ENCODE measurements around the gene VASP.

The VASP gene

DNA sequence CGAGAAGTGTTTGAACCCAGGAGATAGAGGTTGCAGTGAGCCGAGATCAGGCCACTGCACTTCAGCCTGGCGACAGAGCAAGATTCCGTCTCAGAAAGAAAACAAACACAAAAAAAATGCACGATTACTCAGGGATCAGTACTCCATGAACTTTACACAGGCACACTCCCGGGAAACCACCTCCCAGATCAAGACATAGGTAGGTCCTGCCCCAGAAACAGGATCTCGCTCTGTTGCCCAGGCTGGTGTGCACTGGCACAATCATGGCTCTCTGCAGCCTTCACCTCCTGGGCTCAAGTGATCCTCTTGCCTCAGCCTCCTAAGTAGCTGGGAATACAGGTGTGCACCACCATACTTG, 11.2 kb downstream of the VASP start:
- Histone ChIP-seq H3K4me2 (peak overlapping the region in 2 of 11 experiments; percentile 3 to 7; a peak in 2 of 22 replicates), H3K27me3 (no peaks in the 10 kb centered on the region), H3K4me3 (no peak overlapping the region), H3K4me1 (peaks cover 39 to 97% (median 63%) of the 10 kb centered on the region in 10 experiments), H4K20me1 (peaks cover 17 to 82% (median 55%) of the 10 kb centered on the region in 11 experiments; a peak in 18 of 22 replicates), H3K27ac (no peak overlapping the region), H3K36me3 (peaks cover 37 to 92% (median 74%) of the 10 kb centered on the region in 11 experiments), H3K9me3 (replicated peaks in 1 of 11) (no peaks in the 10 kb centered on the region), H3K9ac (no peak overlapping the region)
- TF ChIP-seq Cebpa-rat (IDR thresholded peaks at IDR 0.05), result no peak

DNA sequence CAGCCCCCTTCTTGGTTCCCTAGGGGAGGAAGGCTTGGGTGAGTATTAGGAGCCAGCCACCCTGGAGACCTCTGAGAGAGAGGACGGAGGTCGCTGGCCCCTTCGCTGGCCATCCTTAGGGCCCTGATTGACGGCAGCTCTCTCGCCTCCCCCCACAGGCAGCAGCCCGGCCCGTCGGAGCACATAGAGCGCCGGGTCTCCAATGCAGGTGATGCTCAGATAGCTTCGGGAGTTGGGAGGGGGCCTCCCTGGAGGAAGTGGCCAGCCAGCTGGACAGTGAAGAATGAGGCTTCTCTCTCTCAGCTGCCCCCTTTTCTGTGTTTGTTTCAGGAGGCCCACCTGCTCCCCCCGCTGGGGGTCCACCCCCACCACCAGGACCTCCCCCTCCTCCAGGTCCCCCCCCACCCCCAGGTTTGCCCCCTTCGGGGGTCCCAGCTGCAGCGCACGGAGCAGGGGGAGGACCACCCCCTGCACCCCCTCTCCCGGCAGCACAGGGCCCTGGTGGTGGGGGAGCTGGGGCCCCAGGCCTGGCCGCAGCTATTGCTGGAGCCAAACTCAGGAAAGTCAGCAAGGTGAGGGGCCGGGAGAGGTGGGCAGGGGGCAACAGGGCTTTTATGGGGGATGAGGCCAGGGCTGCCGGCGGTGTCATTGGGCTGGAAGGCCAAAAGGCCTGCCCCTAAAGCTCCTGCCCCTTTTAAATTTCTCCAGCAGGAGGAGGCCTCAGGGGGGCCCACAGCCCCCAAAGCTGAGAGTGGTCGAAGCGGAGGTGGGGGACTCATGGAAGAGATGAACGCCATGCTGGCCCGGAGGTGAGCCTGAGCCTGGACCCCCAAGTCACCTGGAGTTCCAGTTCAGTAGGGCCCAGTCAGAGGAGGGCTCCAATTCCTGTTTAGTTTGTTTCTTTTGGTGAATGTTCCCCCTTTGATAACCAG, 15.0 kb downstream of the VASP start:
- H4K20me1 ChIP-seq, result peaks cover 0 to 99% (median 58%) of the 10 kb centered on the region in 11 experiments; a peak in 18 of 22 replicates
- peak overlapping the region in 6 of 11 experiments; percentile 38 to 61 (median 53); a peak in 11 of 22 replicates for H3K9ac ChIP-seq
- H3K27ac ChIP-seq, result peak overlapping the region in 7 of 11 experiments; percentile 27 to 68 (median 49); a peak in 12 of 22 replicates
- H3K4me2 ChIP-seq, result peak overlapping the region in 7 of 11 experiments; percentile 1 to 80 (median 56); a peak in 11 of 22 replicates
- no peaks in the 10 kb centered on the region for H3K27me3 ChIP-seq
- TF ChIP-seq Cebpa-rat (IDR thresholded peaks at IDR 0.05), result no peak
- H3K36me3 ChIP-seq, result peaks cover 66 to 98% (median 92%) of the 10 kb centered on the region in 11 experiments
- peaks cover 14 to 94% (median 48%) of the 10 kb centered on the region in 10 experiments for H3K4me1 ChIP-seq
- H3K9me3 ChIP-seq (replicated peaks in 1 of 11), result no peaks in the 10 kb centered on the region
- peak overlapping the region in 1 of 10 experiments; percentile 24; a peak in 1 of 20 replicates for H3K4me3 ChIP-seq

DNA sequence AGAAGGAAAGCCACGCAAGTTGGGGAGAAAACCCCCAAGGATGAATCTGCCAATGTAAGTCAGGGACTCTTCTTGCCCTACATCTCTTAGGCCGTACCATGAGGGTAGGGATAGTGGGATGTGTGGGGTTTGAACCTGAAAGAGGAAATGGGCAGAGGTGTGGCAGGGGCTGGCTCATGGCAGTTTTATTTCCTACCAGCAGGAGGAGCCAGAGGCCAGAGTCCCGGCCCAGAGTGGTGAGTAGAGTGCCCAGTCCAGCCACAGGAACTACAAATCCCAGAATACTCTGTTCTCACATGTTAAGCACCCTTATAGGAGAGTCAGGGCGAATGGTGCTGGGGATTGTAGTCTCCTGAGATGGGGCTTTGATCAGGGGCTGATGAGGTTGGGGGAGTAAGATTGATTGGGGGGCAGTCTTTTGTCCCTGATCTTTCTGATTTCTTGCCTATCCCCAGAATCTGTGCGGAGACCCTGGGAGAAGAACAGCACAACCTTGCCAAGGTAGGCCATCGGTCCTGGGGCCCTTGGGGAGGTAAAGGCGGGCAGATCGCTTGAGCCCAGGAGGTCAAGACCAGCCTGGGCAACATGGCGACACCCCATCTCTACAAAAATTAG, 16.5 kb downstream of the VASP start:
- no peak for TF ChIP-seq Cebpa-rat (IDR thresholded peaks at IDR 0.05)
- H3K9me3 ChIP-seq (replicated peaks in 1 of 11), result peaks cover 0 to 8% (median 0%) of the 10 kb centered on the region in 11 experiments; a peak in 2 of 22 replicates
- H3K36me3 ChIP-seq, result peaks cover 54 to 99% (median 92%) of the 10 kb centered on the region in 11 experiments
- peaks cover 12 to 82% (median 45%) of the 10 kb centered on the region in 10 experiments for H3K4me1 ChIP-seq
- H3K9ac ChIP-seq, result peak overlapping the region in 4 of 11 experiments; percentile 38 to 55 (median 48); a peak in 2 of 22 replicates
- peak overlapping the region in 7 of 11 experiments; percentile 24 to 80 (median 54); a peak in 13 of 22 replicates for H3K4me2 ChIP-seq
- no peaks in the 10 kb centered on the region for H3K27me3 ChIP-seq
- H3K4me3 ChIP-seq, result no peak overlapping the region
- H4K20me1 ChIP-seq, result peaks cover 0 to 100% (median 67%) of the 10 kb centered on the region in 11 experiments; a peak in 19 of 22 replicates
- H3K27ac ChIP-seq, result peak overlapping the region in 4 of 11 experiments; percentile 31 to 55 (median 50); a peak in 8 of 22 replicates

DNA sequence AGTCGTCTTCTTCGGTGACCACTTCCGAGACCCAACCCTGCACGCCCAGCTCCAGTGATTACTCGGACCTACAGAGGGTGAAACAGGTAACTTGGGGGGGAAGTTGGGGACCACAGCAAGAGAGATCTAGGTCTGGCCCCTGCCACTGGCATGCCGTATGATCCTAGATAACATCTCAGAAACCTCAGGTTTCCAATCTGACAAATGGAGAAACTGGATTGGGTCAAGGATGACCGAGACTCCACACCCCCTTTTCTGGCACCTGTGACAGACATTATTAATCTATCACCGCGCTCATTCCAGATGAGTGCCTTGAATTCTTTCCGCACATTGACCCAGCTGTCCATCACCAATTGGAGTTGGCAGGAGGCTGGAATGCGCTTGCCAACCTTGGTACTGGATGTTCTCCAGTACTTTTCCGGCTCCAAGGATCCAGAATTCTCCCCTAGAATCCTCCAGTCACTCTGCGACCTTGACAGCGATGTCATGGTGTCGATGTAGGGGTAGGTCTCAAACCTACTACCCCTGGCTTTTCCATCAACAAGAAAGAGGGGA, 17.4 kb downstream of the VASP start:
- H3K27ac ChIP-seq, result no peak overlapping the region
- H4K20me1 ChIP-seq, result peaks cover 0 to 100% (median 62%) of the 10 kb centered on the region in 11 experiments; a peak in 19 of 22 replicates
- H3K9me3 ChIP-seq (replicated peaks in 1 of 11), result peaks cover 0 to 17% (median 0%) of the 10 kb centered on the region in 11 experiments; a peak in 3 of 22 replicates
- peak overlapping the region in 3 of 11 experiments; percentile 16 to 38 (median 33); a peak in 3 of 22 replicates for H3K4me2 ChIP-seq
- H3K4me3 ChIP-seq, result no peak overlapping the region
- H3K4me1 ChIP-seq, result peaks cover 12 to 73% (median 46%) of the 10 kb centered on the region in 10 experiments
- no peak overlapping the region for H3K9ac ChIP-seq
- H3K27me3 ChIP-seq, result no peaks in the 10 kb centered on the region; a peak in 1 of 22 replicates
- peaks cover 47 to 99% (median 91%) of the 10 kb centered on the region in 11 experiments for H3K36me3 ChIP-seq
- no peak for TF ChIP-seq Cebpa-rat (IDR thresholded peaks at IDR 0.05)

DNA sequence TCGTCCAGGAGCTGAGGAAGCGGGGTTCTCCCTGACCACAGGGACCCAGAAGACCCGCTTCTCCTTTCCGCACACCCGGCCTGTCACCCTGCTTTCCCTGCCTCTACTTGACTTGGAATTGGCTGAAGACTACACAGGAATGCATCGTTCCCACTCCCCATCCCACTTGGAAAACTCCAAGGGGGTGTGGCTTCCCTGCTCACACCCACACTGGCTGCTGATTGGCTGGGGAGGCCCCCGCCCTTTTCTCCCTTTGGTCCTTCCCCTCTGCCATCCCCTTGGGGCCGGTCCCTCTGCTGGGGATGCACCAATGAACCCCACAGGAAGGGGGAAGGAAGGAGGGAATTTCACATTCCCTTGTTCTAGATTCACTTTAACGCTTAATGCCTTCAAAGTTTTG, 18.9 kb downstream of the VASP start:
- Histone ChIP-seq H3K9ac (no peak overlapping the region), H3K4me2 (peak overlapping the region; percentile 8 to 66 (median 32); a peak in 18 of 22 replicates), H4K20me1 (peaks cover 0 to 96% (median 51%) of the 10 kb centered on the region in 11 experiments; a peak in 19 of 22 replicates), H3K27me3 (no peaks in the 10 kb centered on the region; a peak in 1 of 22 replicates), H3K36me3 (peaks cover 33 to 85% (median 76%) of the 10 kb centered on the region in 11 experiments), H3K4me1 (peaks cover 12 to 58% (median 40%) of the 10 kb centered on the region in 10 experiments), H3K9me3 (replicated peaks in 1 of 11) (peaks cover 2 to 32% (median 8%) of the 10 kb centered on the region in 11 experiments; a peak in 18 of 22 replicates), H3K4me3 (no peak overlapping the region), H3K27ac (no peak overlapping the region)
- TF ChIP-seq Cebpa-rat (IDR thresholded peaks at IDR 0.05), result no peak

DNA sequence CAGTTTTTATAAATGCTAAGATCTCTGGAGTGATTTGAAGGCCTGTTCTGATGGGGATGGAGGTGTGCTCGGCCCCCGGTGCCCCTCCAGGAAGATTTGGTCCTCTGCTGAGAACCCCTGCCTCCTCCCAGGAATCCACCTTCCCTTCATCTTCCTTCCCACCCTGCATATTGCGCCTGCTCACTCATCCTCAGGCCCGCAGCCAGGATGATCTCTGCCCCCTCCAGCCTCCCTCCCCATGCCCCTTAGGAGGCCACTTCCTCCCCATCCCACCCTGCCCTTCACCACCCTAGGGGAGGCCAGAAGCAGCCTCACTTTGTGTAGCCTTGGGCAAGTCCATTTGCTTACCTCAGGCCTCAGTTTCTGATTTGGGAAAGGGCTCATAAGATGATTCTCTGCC, 19.7 kb downstream of the VASP start:
- peaks cover 12 to 50% (median 37%) of the 10 kb centered on the region in 10 experiments for H3K4me1 ChIP-seq
- peaks cover 9 to 37% (median 16%) of the 10 kb centered on the region in 11 experiments; a peak in 20 of 22 replicates for H3K9me3 ChIP-seq (replicated peaks in 1 of 11)
- H3K27me3 ChIP-seq, result no peaks in the 10 kb centered on the region; a peak in 1 of 22 replicates
- peak overlapping the region in 7 of 11 experiments; percentile 26 to 66 (median 42); a peak in 9 of 22 replicates for H3K4me2 ChIP-seq
- no peak overlapping the region for H3K4me3 ChIP-seq
- no peak overlapping the region for H3K27ac ChIP-seq
- H3K36me3 ChIP-seq, result peaks cover 31 to 76% (median 70%) of the 10 kb centered on the region in 11 experiments
- TF ChIP-seq Cebpa-rat (IDR thresholded peaks at IDR 0.05), result no peak
- no peak overlapping the region for H3K9ac ChIP-seq
- H4K20me1 ChIP-seq, result peaks cover 0 to 92% (median 47%) of the 10 kb centered on the region in 11 experiments; a peak in 19 of 22 replicates

DNA sequence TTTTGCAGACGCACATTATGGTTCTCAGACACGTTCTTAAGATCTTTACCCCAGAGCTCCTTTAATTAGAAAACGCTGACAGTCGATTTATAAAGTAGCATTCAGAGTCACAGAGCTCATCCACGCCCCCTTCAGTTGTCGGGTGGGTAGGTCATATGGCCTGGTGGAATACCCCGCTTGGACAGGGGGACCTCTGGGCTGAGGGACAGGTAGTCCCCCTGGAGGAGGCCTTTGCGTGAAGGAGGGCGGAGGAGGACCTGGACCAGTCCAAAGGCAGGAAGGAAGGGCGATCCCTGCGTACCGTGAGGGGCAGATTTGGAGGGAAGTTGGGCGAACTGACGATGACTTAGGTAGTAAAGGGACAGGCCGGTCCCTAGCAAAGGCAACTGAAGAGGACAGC, 20.5 kb downstream of the VASP start:
- peaks cover 9 to 37% (median 21%) of the 10 kb centered on the region in 11 experiments; a peak in 20 of 22 replicates for H3K9me3 ChIP-seq (replicated peaks in 1 of 11)
- peaks cover 0 to 89% (median 45%) of the 10 kb centered on the region in 11 experiments; a peak in 19 of 22 replicates for H4K20me1 ChIP-seq
- no peak for TF ChIP-seq Cebpa-rat (IDR thresholded peaks at IDR 0.05)
- no peak overlapping the region for H3K4me3 ChIP-seq
- H3K27ac ChIP-seq, result no peak overlapping the region
- H3K9ac ChIP-seq, result no peak overlapping the region
- no peaks in the 10 kb centered on the region; a peak in 1 of 22 replicates for H3K27me3 ChIP-seq
- peaks cover 31 to 71% (median 63%) of the 10 kb centered on the region in 11 experiments for H3K36me3 ChIP-seq
- H3K4me1 ChIP-seq, result peaks cover 12 to 42% (median 32%) of the 10 kb centered on the region in 10 experiments
- H3K4me2 ChIP-seq, result no peak overlapping the region

DNA sequence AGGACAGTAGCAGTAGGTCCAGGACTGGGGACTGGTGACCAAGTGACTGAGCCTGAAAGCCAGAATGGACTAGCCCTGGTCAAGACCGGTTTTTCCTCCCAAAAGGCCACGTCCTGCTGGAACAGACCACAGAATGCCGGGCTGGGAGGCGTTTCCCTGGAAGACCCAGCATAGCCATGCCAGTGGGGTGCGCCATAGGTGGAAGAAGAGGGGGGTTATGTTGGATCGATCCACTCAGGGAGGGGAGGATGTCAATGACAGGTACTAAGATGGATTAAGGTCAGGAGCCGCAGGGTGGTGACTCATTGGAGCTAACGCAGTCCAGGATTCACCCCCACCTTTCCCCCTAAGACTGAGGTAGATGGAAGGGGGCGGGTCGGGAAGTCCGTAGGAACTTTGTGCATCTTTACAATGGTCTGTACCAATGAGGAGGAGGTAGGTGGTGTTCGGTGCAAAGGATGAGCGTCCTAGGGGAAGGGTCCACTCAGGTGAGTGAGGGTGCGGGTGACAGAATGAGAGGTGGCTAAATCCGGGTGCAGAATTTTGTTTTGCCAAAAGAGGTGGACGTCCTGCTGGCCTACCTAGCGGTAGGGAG, 21.0 kb downstream of the VASP start:
- Histone ChIP-seq H3K27me3 (no peaks in the 10 kb centered on the region; a peak in 1 of 22 replicates), H3K4me2 (no peak overlapping the region), H4K20me1 (peaks cover 0 to 85% (median 45%) of the 10 kb centered on the region in 11 experiments; a peak in 19 of 22 replicates), H3K9ac (no peak overlapping the region), H3K4me1 (peaks cover 12 to 37% (median 27%) of the 10 kb centered on the region in 10 experiments), H3K36me3 (peaks cover 31 to 65% (median 61%) of the 10 kb centered on the region in 11 experiments), H3K27ac (no peak overlapping the region), H3K4me3 (no peak overlapping the region), H3K9me3 (replicated peaks in 1 of 11) (peaks cover 9 to 37% (median 21%) of the 10 kb centered on the region in 11 experiments; a peak in 20 of 22 replicates)
- no peak for TF ChIP-seq Cebpa-rat (IDR thresholded peaks at IDR 0.05)
